H1 (cell line): Measurements from ENCODE around the gene OR2V1. TPM values are rescaled to one million over a fixed set of nuclear protein-coding genes. Genes with fewer than 3 reads are reported as not detected.

Experiments used
- ASH2L ChIP-seq: fragments of 200-600, 300-600 bp; sonication (generic); IDR thresholded peaks from one replicate; pipeline ENCODE4 v1.7.1; 2017; ENCODE audit warnings: low read length
- ATF3 ChIP-seq: IDR thresholded peaks from 2 replicates; pipeline ENCODE4 v1.6.1; 2011; ENCODE audit warnings: low read depth, mild to moderate bottlenecking, low read length; ENCODE audit not compliant: insufficient read depth
- BACH1 ChIP-seq: IDR thresholded peaks from 2 replicates; pipeline ENCODE4 v1.6.1; 2012; ENCODE audit warnings: low read length, improper control_type of control experiment
- CHD7 ChIP-seq: fragments of 300-600 bp; sonication (generic); IDR thresholded peaks from 2 replicates; pipeline ENCODE4 v1.7.1; 2012; ENCODE audit warnings: low read length, moderate library complexity, mild to moderate bottlenecking, inconsistent platforms; ENCODE audit not compliant: insufficient replicate concordance
- HDAC6 ChIP-seq: IDR thresholded peaks from one replicate; pipeline ENCODE4 v1.7.1; 2012; ENCODE audit warnings: low read depth, mild to moderate bottlenecking, inconsistent platforms, low read length, moderate library complexity
- POLR2AphosphoS5 ChIP-seq: IDR thresholded peaks from 2 replicates; pipeline ENCODE4 v1.6.1; 2011; ENCODE audit warnings: low read depth, low read length
- RBBP5 ChIP-seq: IDR thresholded peaks from 2 replicates; pipeline ENCODE4 v1.7.1; 2012; ENCODE audit warnings: low read depth, mild to moderate bottlenecking, inconsistent platforms, low read length, moderate library complexity, borderline replicate concordance
- SAP30 ChIP-seq: fragments of 300-600 bp; sonication (generic); IDR thresholded peaks from 2 replicates; pipeline ENCODE4 v1.7.1; 2012; ENCODE audit warnings: low read length, moderate library complexity, mild to moderate bottlenecking, inconsistent platforms; ENCODE audit not compliant: insufficient read depth, insufficient replicate concordance
- SIN3A ChIP-seq, 2 experiments: IDR thresholded peaks in 1 of 2; conservative IDR thresholded peaks in 1 of 2; 2 replicates each; pipeline ENCODE4 v1.6.1; 2011 to 2012; ENCODE audit warnings: low read length in 2 of 2, improper control_type of control experiment in 1 of 2, low read depth in 1 of 2, mild to moderate bottlenecking in 1 of 2
- USF2 ChIP-seq: IDR thresholded peaks from 2 replicates; pipeline ENCODE4 v1.6.1; 2011; ENCODE audit warnings: low read length, improper control_type of control experiment
- polyA plus RNA-seq, 7 experiments: library from polyadenylated mRNA; depleted of rRNA in 3 of 7; stranded (reverse) in 5 of 7; unstranded in 2 of 7; fragments of >200 nt in 5 of 7; fragments of 200-250 nt in 2 of 7; gene quantifications; 1 replicate in 5 of 7; 2 replicates in 1 of 7; 4 replicates in 1 of 7; pipeline versions ENCODE4 v1.2.1 to v1.2.3, GENCODE V29; 2011 to 2013; ENCODE audit warnings: missing spikeins in 2 of 7, mixed read lengths in 2 of 7
- total RNA-seq: library from RNA; stranded (reverse); fragmentation: NEBNext Ultra II Directional; extraction: Animal tissue kit (Norgen Biotek cat#: 25700); gene quantifications from 2 replicates; pipeline ENCODE4 v1.2.1, GENCODE V29; 2021

OR2V1 gene
- total and polyA plus RNA-seq, 2 of the 8 experiments (the other 6 are each of a cell fraction or from before 2014, with no cell fraction given): not detected

- TF ChIP-seq CHD7 (no peak), SIN3A (conservative IDR thresholded peaks at IDR 0.05 in 1 of 2, IDR thresholded peaks at IDR 0.05 in 1 of 2; ENCODE audit: low read depth in 1 of 2, low read length in 2 of 2) (no peak), HDAC6 (no peak), BACH1 (no peak), ASH2L (no peak), RBBP5 (no peak), SAP30 (no peak), USF2 (no peak), POLR2AphosphoS5 (no peak), ATF3 (no peak)
Measured at GRCh38 chr5:181081989-181082388, 49.0 kb downstream of the OR2V1 start (continued).
